GM12878 (cell line): ENCODE measurements around the gene OSBPL3. TPM values are rescaled to one million over a fixed set of nuclear protein-coding genes. Genes with fewer than 3 reads are reported as not detected.
A peak's percentile ranks its signal among the peaks of the same experiment; 100 is the strongest.

Experiments used
- ATAC-seq: fragments of 200-7000 bp; cut with Tn5 transposase; 3 replicates; pipeline ENCODE4 v1.9.1; 2020; ENCODE audit warnings: mild to moderate bottlenecking, moderate library complexity
- BruUV-seq: library from RNA; stranded (reverse); fragments of 400-500 nt; replicated peaks from 2 replicates; lab custom pipeline; 2021; lab: Mats Ljungman, UMichigan
- CTCF ChIA-PET: fragments of 300-600 bp; sonication (Branson Sonifier 250); formaldehyde crosslinking; extraction: SDS; loops from one replicate; lab custom pipeline; 2021; ENCODE audit warnings: inconsistent platforms; lab: Yijun Ruan, JAX
- POLR2A ChIA-PET: fragments of 350-600 bp; formaldehyde crosslinking; extraction: SDS; loops from one replicate; lab custom pipeline; 2021; ENCODE audit warnings: inconsistent platforms; lab: Charles Lee
- RAD21 ChIA-PET: fragments of 300-600 bp; sonication (Branson Sonifier 250); formaldehyde crosslinking; loops from one replicate; lab custom pipeline; 2023; ENCODE audit warnings: antibody characterized with exemption; ENCODE audit not compliant: unreplicated experiment; lab: Charles Lee
- SMC1A ChIA-PET: fragments of 300-600 bp; sonication (Branson Sonifier 250); formaldehyde crosslinking; loops from one replicate; lab custom pipeline; 2023; ENCODE audit not compliant: unreplicated experiment, uncharacterized antibody; lab: Charles Lee
- DNase-seq: peaks from one replicate; pipeline ENCODE4 v3.0.0-alpha.2; 2011; ENCODE audit warnings: low read depth, low spot score
- FAIRE-seq: peaks from 3 replicates; lab custom pipeline; 2011; peaks lifted over from hg19 to GRCh38; lab: Jason Lieb, UNC
- H2AFZ ChIP-seq: 2 replicates; pipeline ENCODE4 v1.6.0; 2011; ENCODE audit warnings: low read depth, low read length, control low read depth; ENCODE audit not compliant: control insufficient read depth
- H3K27ac ChIP-seq: 2 replicates; pipeline ENCODE4 v1.5.1; 2011; ENCODE audit warnings: control low read depth; ENCODE audit not compliant: control insufficient read depth, insufficient read depth
- H3K27me3 ChIP-seq, 2 experiments: replicated peaks in 1 of 2; 2 replicates each; pipeline versions ENCODE4 v1.6.0 to v1.6.1; 2011; ENCODE audit warnings: low read length in 1 of 2; ENCODE audit not compliant: control insufficient read depth in 2 of 2, insufficient read depth in 2 of 2
- H3K36me3 ChIP-seq, 2 experiments: 2 replicates each; pipeline ENCODE4 v1.5.1; 2011; ENCODE audit warnings: low read length in 1 of 2; ENCODE audit not compliant: control insufficient read depth in 2 of 2, insufficient read depth in 2 of 2
- H3K4me1 ChIP-seq: 2 replicates; pipeline ENCODE4 v1.6.1; 2011; ENCODE audit warnings: mild to moderate bottlenecking, low read length, moderate library complexity, mixed read lengths; ENCODE audit not compliant: control insufficient read depth, insufficient read depth
- H3K4me2 ChIP-seq: 2 replicates; pipeline ENCODE4 v1.6.0; 2011; ENCODE audit warnings: control low read depth; ENCODE audit not compliant: control insufficient read depth, insufficient read depth
- H3K4me3 ChIP-seq: fragments of 200-600 bp; sonication (generic); 2 replicates; pipeline ENCODE4 v1.5.1; 2016
- H3K79me2 ChIP-seq: 2 replicates; pipeline ENCODE4 v1.6.0; 2011; ENCODE audit warnings: low read length; ENCODE audit not compliant: control insufficient read depth, insufficient read depth
- H3K9ac ChIP-seq: 2 replicates; pipeline ENCODE4 v1.8.0; 2011; ENCODE audit warnings: low read length, control low read depth, mixed read lengths; ENCODE audit not compliant: control insufficient read depth, insufficient read depth
- H3K9me3 ChIP-seq: replicated peaks from 3 replicates; pipeline ENCODE4 v1.5.1; 2011; ENCODE audit warnings: mild to moderate bottlenecking, low read length; ENCODE audit not compliant: control insufficient read depth, insufficient read depth
- H4K20me1 ChIP-seq: 2 replicates; pipeline ENCODE4 v1.6.0; 2011; ENCODE audit not compliant: control insufficient read depth, insufficient read depth
- BACH1 ChIP-seq: fragments of 450-650 bp; IDR thresholded peaks from 2 replicates; pipeline ENCODE4 v1.6.1; 2017; ENCODE audit warnings: mild to moderate bottlenecking, borderline replicate concordance
- BHLHE40 ChIP-seq, 2 experiments: fragments of 450-650 bp in 1 of 2; IDR thresholded peaks; 2 replicates each; pipeline ENCODE4 v1.6.1; 2011 to 2017; ENCODE audit warnings: low read depth in 2 of 2, borderline replicate concordance in 1 of 2, improper control_type of control experiment in 1 of 2, low read length in 1 of 2, mild to moderate bottlenecking in 1 of 2
- DPF2 ChIP-seq: fragments of 450-650 bp; IDR thresholded peaks from 2 replicates; pipeline ENCODE4 v1.6.1; 2017; ENCODE audit warnings: mild to moderate bottlenecking
- EGR1 ChIP-seq, 2 experiments: IDR thresholded peaks; 1 replicate in 1 of 2; 2 replicates in 1 of 2; pipeline ENCODE4 v1.6.1; 2011 to 2012; ENCODE audit warnings: low read depth in 2 of 2, low read length in 2 of 2, borderline replicate concordance in 1 of 2, mild to moderate bottlenecking in 1 of 2, moderate library complexity in 1 of 2
- ETV6 ChIP-seq, 2 experiments: fragments of 450-650 bp in 1 of 2; IDR thresholded peaks in 1 of 2; conservative IDR thresholded peaks in 1 of 2; 2 replicates each; pipeline ENCODE4 v1.6.1; 2014; ENCODE audit warnings: antibody characterized with exemption in 1 of 2, borderline replicate concordance in 1 of 2, low read depth in 1 of 2, mild to moderate bottlenecking in 1 of 2, moderate library complexity in 1 of 2
- EZH2 ChIP-seq: IDR thresholded peaks from 2 replicates; pipeline ENCODE4 v1.6.1; 2012; ENCODE audit warnings: low read depth, mild to moderate bottlenecking, control low read depth, inconsistent platforms, low read length, borderline replicate concordance; ENCODE audit not compliant: control insufficient read depth
- FOXM1 ChIP-seq: IDR thresholded peaks from 2 replicates; pipeline ENCODE4 v1.6.1; 2012; ENCODE audit warnings: low read depth, mild to moderate bottlenecking, inconsistent platforms, low read length, moderate library complexity
- NFIC ChIP-seq: IDR thresholded peaks from 2 replicates; pipeline ENCODE4 v1.6.1; 2012; ENCODE audit warnings: low read depth, mild to moderate bottlenecking, inconsistent platforms, low read length, moderate library complexity
- NFYB ChIP-seq: IDR thresholded peaks from 2 replicates; pipeline ENCODE4 v1.6.1; 2011; ENCODE audit warnings: low read depth, mild to moderate bottlenecking, low read length, improper control_type of control experiment, moderate library complexity; ENCODE audit not compliant: insufficient read depth
- RAD51 ChIP-seq: fragments of 450-650 bp; IDR thresholded peaks from 2 replicates; pipeline ENCODE4 v1.6.1; 2016; ENCODE audit warnings: moderate library complexity, mild to moderate bottlenecking, inconsistent platforms
- WGBS: methylation state at CpG from one replicate; pipeline ENCODE4 v1.1.6; 2016; ENCODE audit warnings: low lambda C conversion rate; ENCODE audit not compliant: insufficient replicate concordance, insufficient coverage; ENCODE audit errors: missing lambda C conversion rate; 5-methylcytosine and 5-hydroxymethylcytosine counted together
- in situ Hi-C: fragments of 300-500 bp; cut with MboI; formaldehyde crosslinking; loops from 9 replicates; pipeline ENCODE4 v1.14.3; 2018; ENCODE audit warnings: mixed read lengths
- intact Hi-C: fragments of 100-400 bp; cut with micrococcal nuclease; formaldehyde crosslinking; loops from one replicate; pipeline ENCODE4 v1.14.2; 2022; ENCODE audit not compliant: unreplicated experiment
- polyA plus RNA-seq, 11 experiments: library from polyadenylated mRNA; depleted of rRNA in 4 of 11; unstranded in 6 of 11; stranded (reverse) in 5 of 11; fragments of >200 nt; fragmentation: Nextera tagmentation in 4 of 11; fragmentation: Illumina TruSeq in 1 of 11; extraction: Ambion mirVana in 4 of 11; extraction: Trizol in 1 of 11; gene quantifications; 1 replicate in 1 of 11; 2 replicates in 10 of 11; pipeline versions ENCODE4 v1.2.1 to v1.2.3, GENCODE V29; 2011 to 2016; ENCODE audit warnings: inconsistent platforms in 2 of 11, missing spikeins in 2 of 11, low read depth in 1 of 11
- total RNA-seq, 4 experiments: library from RNA; depleted of rRNA in 3 of 4; stranded (reverse); fragments of >200 nt in 3 of 4; fragmentation: Illumina TruSeq in 1 of 4; extraction: Trizol in 1 of 4; gene quantifications; 2 replicates each; pipeline versions ENCODE4 v1.2.1 to v1.2.3, GENCODE V29; 2013 to 2021
- TF ChIP-seq, protein P1 (sequence below): fragments of 450-650 bp; IDR thresholded peaks from 2 replicates; pipeline ENCODE4 v1.6.1; 2017; ENCODE audit warnings: mild to moderate bottlenecking, low read depth, inconsistent platforms; ENCODE audit not compliant: poor library complexity, severe bottlenecking
- TF ChIP-seq, protein P2 (sequence below): IDR thresholded peaks from 2 replicates; pipeline ENCODE4 v1.6.1; 2012; ENCODE audit warnings: low read depth, low read length, improper control_type of control experiment
- TF ChIP-seq, protein P3 (sequence below): fragments of 450-650 bp; IDR thresholded peaks from 2 replicates; pipeline ENCODE4 v1.6.1; 2017; ENCODE audit warnings: mild to moderate bottlenecking
- TF ChIP-seq, protein P4 (sequence below): fragments of 450-650 bp; IDR thresholded peaks from 2 replicates; pipeline ENCODE4 v1.6.1; 2016; ENCODE audit warnings: mild to moderate bottlenecking

Gene OSBPL3
- total and polyA plus RNA-seq, 10 of the 15 experiments (the other 5 are each of a cell fraction or from before 2014, with no cell fraction given) = 6.1 to 46.6 (median 27.0) TPM

DNA sequence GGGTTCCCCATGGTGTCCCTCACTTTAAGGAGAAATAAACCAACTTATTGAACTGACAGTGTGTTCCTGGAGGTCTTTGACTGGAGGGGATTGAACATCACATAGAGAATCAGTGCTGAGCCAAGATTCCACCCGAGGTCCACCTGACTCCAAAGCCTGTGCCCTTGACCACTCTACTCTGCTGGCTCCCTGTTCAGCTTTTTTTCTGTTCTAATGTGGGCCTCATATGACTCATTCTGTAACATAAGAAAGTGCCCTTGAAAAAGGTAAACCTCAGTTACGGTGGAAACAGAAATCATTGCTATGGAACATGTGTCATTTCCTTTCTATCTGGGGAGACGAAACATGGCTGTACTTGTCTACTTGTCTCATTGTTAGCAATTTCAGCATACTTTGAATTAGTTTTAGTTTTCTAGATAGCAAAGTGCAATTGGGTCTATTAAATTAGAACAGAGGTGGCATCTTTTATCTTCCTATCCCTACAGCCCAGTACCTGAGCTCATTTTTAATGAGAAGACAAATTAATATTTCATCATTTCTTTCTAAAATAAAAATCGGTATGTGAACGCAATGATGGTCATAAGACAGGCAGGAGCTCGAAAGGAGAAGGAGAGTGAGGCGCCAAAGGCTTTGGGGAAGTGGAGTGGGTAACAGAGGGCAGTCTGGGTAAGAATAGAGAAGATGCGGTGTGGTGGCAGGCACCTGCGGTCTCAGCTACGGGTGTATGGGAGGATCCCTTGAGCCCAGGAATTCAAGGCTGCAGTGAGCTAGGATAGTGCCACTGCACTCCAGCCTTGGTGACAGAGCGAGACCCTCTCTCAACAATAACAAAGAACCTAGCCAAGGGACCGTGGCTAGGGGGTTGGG is 224.2 kb downstream of the OSBPL3 start:
- ATAC-seq (peak; percentile 75), DNase-seq (peak; percentile 84), FAIRE-seq (peak; percentile 94)
- peak overlapping the region; percentile 98 for H3K4me2 ChIP-seq
- SMC1A ChIA-PET = interaction anchor here (0.9 to 3.0 kb wide), 13 partner anchors 13 to 362 kb away, joined by 3 to 21 read pairs (median 3); no protein-coding TSS in a partner anchor
- CTCF ChIA-PET = interaction anchor here (1.1 to 1.6 kb wide), 3 partner anchors 8 to 38 kb away, joined by 4 to 6 read pairs (median 4); no protein-coding TSS in a partner anchor
- H3K27ac ChIP-seq = peak overlapping the region; percentile 93
- H4K20me1 ChIP-seq = no peaks in the 10 kb centered on the region
- H3K9ac ChIP-seq = peak overlapping the region; percentile 75
- H3K4me3 ChIP-seq = peak overlapping the region; percentile 88
- WGBS = 7% methylated on average over 12 of the region's 12 CpGs
- H3K79me2 ChIP-seq = peaks cover 50% of the 10 kb centered on the region
- no TSS peak for BruUV-seq
- H3K36me3 ChIP-seq = no peaks in the 10 kb centered on the region; a peak in 1 of 4 replicates
- RAD21 ChIA-PET = interaction anchor here (1.0 to 1.7 kb wide), 5 partner anchors 36 to 57 kb away, joined by 3 to 4 read pairs (median 4); no protein-coding TSS in a partner anchor
- H2AFZ ChIP-seq = peak overlapping the region; percentile 56; the same call in 1 of the 2 replicates
- no peaks in the 10 kb centered on the region; the same call in 2 of the 3 replicates for H3K9me3 ChIP-seq
- in situ Hi-C loops (no loop called here), intact Hi-C loops (loop anchor here (2.0 to 5.0 kb wide), 2 partner anchors 37 to 227 kb away; partner anchors contain the start of gene OSBPL3)
- POLR2A ChIA-PET = no interaction called here
- no peaks in the 10 kb centered on the region for H3K27me3 ChIP-seq
- peaks cover 40% of the 10 kb centered on the region for H3K4me1 ChIP-seq
- TF ChIP-seq, protein P1, sequence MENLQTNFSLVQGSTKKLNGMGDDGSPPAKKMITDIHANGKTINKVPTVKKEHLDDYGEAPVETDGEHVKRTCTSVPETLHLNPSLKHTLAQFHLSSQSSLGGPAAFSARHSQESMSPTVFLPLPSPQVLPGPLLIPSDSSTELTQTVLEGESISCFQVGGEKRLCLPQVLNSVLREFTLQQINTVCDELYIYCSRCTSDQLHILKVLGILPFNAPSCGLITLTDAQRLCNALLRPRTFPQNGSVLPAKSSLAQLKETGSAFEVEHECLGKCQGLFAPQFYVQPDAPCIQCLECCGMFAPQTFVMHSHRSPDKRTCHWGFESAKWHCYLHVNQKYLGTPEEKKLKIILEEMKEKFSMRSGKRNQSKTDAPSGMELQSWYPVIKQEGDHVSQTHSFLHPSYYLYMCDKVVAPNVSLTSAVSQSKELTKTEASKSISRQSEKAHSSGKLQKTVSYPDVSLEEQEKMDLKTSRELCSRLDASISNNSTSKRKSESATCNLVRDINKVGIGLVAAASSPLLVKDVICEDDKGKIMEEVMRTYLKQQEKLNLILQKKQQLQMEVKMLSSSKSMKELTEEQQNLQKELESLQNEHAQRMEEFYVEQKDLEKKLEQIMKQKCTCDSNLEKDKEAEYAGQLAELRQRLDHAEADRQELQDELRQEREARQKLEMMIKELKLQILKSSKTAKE = peak; percentile 58
- TF ChIP-seq DPF2 = peak; percentile 37; the same call in 1 of the 2 replicates
- TF ChIP-seq RAD51 = no peak
- TF ChIP-seq, protein P2, sequence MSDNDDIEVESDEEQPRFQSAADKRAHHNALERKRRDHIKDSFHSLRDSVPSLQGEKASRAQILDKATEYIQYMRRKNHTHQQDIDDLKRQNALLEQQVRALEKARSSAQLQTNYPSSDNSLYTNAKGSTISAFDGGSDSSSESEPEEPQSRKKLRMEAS = no peak; the same call in 1 of the 2 replicates
- peak in 1 of 2 experiments; percentile 90; a peak in 2 of 4 replicates for TF ChIP-seq ETV6 (conservative IDR thresholded peaks at IDR 0.05 in 1 of 2, IDR thresholded peaks at IDR 0.05 in 1 of 2; ENCODE audit: borderline replicate concordance in 1 of 2, low read depth in 1 of 2)
- TF ChIP-seq, protein P3, sequence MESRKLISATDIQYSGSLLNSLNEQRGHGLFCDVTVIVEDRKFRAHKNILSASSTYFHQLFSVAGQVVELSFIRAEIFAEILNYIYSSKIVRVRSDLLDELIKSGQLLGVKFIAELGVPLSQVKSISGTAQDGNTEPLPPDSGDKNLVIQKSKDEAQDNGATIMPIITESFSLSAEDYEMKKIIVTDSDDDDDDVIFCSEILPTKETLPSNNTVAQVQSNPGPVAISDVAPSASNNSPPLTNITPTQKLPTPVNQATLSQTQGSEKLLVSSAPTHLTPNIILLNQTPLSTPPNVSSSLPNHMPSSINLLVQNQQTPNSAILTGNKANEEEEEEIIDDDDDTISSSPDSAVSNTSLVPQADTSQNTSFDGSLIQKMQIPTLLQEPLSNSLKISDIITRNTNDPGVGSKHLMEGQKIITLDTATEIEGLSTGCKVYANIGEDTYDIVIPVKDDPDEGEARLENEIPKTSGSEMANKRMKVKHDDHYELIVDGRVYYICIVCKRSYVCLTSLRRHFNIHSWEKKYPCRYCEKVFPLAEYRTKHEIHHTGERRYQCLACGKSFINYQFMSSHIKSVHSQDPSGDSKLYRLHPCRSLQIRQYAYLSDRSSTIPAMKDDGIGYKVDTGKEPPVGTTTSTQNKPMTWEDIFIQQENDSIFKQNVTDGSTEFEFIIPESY = no peak
- no peak for TF ChIP-seq EGR1 (IDR thresholded peaks at IDR 0.05; ENCODE audit: borderline replicate concordance in 1 of 2, low read depth in 2 of 2, low read length in 2 of 2)
- TF ChIP-seq NFYB = peak; percentile 5; the same call in 1 of the 2 replicates
- peak; percentile 95 for TF ChIP-seq NFIC
- TF ChIP-seq BHLHE40 (IDR thresholded peaks at IDR 0.05; ENCODE audit: borderline replicate concordance in 1 of 2, low read depth in 2 of 2, low read length in 1 of 2) = no peak; a peak in 1 of 4 replicates
- TF ChIP-seq, protein P4, sequence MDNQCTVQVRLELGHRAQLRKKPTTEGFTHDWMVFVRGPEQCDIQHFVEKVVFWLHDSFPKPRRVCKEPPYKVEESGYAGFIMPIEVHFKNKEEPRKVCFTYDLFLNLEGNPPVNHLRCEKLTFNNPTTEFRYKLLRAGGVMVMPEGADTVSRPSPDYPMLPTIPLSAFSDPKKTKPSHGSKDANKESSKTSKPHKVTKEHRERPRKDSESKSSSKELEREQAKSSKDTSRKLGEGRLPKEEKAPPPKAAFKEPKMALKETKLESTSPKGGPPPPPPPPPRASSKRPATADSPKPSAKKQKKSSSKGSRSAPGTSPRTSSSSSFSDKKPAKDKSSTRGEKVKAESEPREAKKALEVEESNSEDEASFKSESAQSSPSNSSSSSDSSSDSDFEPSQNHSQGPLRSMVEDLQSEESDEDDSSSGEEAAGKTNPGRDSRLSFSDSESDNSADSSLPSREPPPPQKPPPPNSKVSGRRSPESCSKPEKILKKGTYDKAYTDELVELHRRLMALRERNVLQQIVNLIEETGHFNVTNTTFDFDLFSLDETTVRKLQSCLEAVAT = peak; percentile 88
- TF ChIP-seq FOXM1 = peak; percentile 92
- TF ChIP-seq EZH2 = no peak
- TF ChIP-seq BACH1 = peak; percentile 43; the same call in 1 of the 2 replicates
